ENCODE measurements around the gene PTGES.

Gene PTGES

DNA sequence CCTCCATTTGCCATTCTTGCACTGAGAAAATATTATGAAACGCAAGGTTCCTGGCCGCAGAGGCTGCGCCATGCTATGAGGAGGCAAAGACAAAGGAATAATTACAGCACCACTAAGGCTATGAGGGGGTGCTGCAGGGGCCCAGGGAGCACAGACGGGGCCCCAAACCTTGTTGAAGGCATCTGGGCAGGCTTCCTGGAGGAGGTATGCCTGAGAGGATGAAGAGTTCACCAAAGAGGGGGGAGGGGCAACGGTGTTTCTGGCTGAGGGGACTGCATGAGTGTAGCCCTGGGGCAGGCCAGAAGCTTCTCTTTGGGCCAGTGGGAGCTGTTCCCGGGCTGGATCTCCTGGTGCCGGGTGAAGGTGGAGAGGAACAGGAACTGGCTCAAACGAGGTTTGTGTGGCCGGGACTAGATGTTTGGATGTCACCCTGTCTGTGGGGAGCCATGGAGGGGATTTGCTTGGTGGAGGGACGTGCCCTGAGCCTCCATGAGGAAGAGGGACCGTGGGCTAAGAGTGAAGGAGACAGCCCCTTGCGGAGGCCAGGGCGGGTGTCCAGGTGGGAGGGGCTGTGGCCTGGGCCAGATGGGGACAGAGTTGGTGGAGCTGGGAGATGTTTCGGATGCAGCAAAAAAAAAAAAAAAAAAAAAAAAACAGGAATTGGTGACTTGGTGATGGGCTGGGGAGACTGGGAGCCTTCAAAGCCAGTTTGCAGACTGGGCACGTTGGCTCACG lies 28.2 kb downstream of the PTGES start:
- peaks cover 2% of the 10 kb centered on the region for H3K4me1 Mint-ChIP-seq
- ATAC-seq = no peak
- H3K27me3 Mint-ChIP-seq = peaks cover 19% of the 10 kb centered on the region
- H3K27ac Mint-ChIP-seq = no peak overlapping the region
- no peak overlapping the region for H3K4me3 Mint-ChIP-seq
- DNase-seq = no peak
- H3K9me3 Mint-ChIP-seq = no peaks in the 10 kb centered on the region
- no peaks in the 10 kb centered on the region for H3K36me3 Mint-ChIP-seq (ENCODE audit: low read depth)

DNA sequence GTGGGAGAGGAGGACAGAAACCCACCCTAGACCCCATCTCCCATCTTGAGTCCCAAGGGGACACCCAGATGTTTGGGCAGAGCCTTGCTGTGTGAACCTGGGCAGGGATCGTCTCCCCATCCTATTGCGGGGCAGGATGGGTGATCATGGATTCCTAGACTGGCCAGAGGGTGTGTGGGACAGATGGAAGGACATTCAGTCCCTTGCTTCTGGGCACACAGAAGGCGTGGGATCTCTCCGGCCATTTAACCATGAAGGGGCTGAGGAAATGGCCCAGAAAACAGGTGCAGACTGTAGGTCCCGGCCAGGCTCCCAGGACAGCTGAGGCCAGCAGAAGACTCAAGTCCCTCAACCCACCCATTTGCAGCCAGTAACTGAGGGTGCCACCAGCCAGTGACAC lies 29.9 kb downstream of the PTGES start:
- H3K27ac Mint-ChIP-seq = no peak overlapping the region
- H3K9me3 Mint-ChIP-seq = no peaks in the 10 kb centered on the region
- DNase-seq (no peak), ATAC-seq (no peak)
- H3K27me3 Mint-ChIP-seq = peaks cover 15% of the 10 kb centered on the region
- H3K4me3 Mint-ChIP-seq = no peak overlapping the region
- peaks cover 2% of the 10 kb centered on the region for H3K4me1 Mint-ChIP-seq
- no peaks in the 10 kb centered on the region for H3K36me3 Mint-ChIP-seq (ENCODE audit: low read depth)

DNA sequence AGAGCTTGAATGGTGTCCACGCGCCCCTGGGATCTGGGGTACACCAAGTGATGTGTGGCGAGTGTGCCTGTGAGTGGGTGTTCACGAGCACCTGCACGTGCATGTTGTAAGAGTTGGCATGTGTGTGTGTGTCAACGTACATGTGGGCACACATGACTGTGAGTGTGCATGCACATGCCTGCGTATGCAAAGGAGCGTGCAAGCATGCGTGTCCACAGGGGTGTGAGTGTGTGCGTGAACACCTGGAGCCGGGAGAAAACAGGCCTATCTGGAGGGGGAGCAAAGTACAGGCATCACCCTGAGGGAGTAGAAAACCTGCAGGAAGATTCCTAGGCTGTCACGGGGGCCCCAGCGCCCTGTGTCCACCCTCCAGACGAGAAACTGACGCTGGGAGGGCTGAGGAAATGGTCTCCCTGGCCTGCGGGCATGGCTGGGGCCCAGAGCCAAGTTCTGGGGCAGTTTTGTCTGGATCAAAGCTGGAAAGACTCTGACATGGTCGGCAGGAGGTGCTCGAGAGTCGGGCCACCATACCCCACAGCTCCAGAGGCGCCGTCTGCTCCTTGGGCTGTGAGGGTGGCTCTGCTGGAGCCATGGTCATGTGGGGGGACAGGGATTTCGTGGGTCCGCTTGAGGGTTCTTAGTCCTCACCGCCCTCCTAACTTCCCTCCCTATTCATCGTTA lies 31.8 kb downstream of the PTGES start:
- peaks cover 14% of the 10 kb centered on the region for H3K27me3 Mint-ChIP-seq
- no peaks in the 10 kb centered on the region for H3K36me3 Mint-ChIP-seq (ENCODE audit: low read depth)
- no peaks in the 10 kb centered on the region for H3K9me3 Mint-ChIP-seq
- ATAC-seq = no peak
- H3K27ac Mint-ChIP-seq = no peak overlapping the region
- no peak for DNase-seq
- no peaks in the 10 kb centered on the region for H3K4me1 Mint-ChIP-seq
- H3K4me3 Mint-ChIP-seq = no peak overlapping the region

DNA sequence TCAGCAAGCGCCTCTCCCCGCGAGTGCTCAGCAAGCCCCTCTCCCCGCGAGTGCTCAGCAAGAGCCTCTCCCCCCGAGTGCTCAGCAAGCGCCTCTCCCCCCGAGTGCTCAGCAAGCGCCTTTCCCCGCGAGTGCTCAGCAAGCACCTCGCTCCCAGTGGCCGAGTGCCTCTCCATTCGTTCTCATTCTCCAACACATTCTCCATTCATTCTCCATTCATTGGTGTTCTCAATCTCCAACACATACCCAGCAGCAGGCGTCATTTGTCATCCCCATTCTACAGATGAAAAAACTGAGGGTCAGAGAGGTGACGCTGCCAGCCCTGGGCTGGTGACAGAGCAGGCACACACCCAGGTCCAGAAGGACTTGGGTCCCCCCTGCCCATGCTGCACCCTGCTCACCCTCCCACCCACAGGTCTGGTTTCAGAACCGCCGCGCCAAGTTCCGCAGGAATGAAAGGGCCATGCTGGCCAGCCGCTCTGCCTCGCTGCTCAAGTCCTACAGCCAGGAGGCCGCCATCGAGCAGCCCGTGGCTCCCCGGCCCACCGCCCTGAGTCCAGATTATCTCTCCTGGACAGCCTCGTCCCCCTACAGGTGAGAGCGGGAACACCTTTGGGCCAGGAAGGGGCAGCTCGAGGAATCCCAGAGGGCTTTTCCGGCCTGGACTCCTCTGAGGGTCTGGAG lies 32.5 kb downstream of the PTGES start:
- ATAC-seq (no peak), DNase-seq (no peak)
- Mint-ChIP-seq H3K27me3 (peaks cover 20% of the 10 kb centered on the region), H3K4me1 (no peaks in the 10 kb centered on the region), H3K27ac (no peak overlapping the region), H3K9me3 (no peaks in the 10 kb centered on the region), H3K36me3 (ENCODE audit: low read depth) (no peaks in the 10 kb centered on the region), H3K4me3 (no peak overlapping the region)

DNA sequence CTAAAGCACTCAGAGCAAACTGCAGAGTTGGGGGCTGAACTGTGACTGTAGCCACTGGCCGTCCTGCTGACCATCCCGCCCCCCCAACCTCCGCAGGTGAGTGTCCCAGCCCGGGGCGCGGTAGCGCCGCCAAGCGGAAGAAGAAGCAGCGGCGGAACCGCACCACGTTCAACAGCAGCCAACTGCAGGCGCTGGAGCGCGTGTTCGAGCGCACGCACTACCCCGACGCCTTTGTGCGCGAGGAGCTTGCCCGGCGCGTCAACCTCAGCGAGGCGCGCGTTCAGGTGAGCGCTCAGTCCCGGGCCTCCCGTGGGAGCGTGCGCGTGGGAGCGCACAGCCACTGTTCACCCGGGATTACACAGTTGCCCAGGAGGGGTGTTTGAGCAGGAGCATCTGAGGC lies 33.7 kb downstream of the PTGES start:
- Mint-ChIP-seq H3K4me1 (no peaks in the 10 kb centered on the region), H3K36me3 (ENCODE audit: low read depth) (no peaks in the 10 kb centered on the region), H3K9me3 (no peaks in the 10 kb centered on the region), H3K27ac (no peak overlapping the region), H3K27me3 (peaks cover 20% of the 10 kb centered on the region), H3K4me3 (no peak overlapping the region)
- ATAC-seq (no peak), DNase-seq (no peak)

- Mint-ChIP-seq H3K4me1 (no peaks in the 10 kb centered on the region), H3K4me3 (no peak overlapping the region), H3K9me3 (no peaks in the 10 kb centered on the region), H3K27me3 (peaks cover 20% of the 10 kb centered on the region), H3K36me3 (ENCODE audit: low read depth) (no peaks in the 10 kb centered on the region), H3K27ac (no peak overlapping the region)
- ATAC-seq (no peak), DNase-seq (no peak)
These were observed 34.2 kb downstream of the PTGES start for GRCh38 chr9:129718647-129719046.

GRCh38 chr9:129717991-129718390 lies 34.9 kb downstream of the PTGES start:
- Mint-ChIP-seq H3K36me3 (ENCODE audit: low read depth) (no peaks in the 10 kb centered on the region), H3K9me3 (no peaks in the 10 kb centered on the region), H3K27me3 (peaks cover 23% of the 10 kb centered on the region), H3K27ac (no peak overlapping the region), H3K4me1 (peaks cover 2% of the 10 kb centered on the region), H3K4me3 (no peak overlapping the region)
- ATAC-seq (no peak), DNase-seq (no peak)

- Mint-ChIP-seq H3K4me3 (no peak overlapping the region), H3K36me3 (ENCODE audit: low read depth) (no peaks in the 10 kb centered on the region), H3K27me3 (peaks cover 26% of the 10 kb centered on the region), H3K27ac (no peak overlapping the region), H3K4me1 (peaks cover 20% of the 10 kb centered on the region), H3K9me3 (no peaks in the 10 kb centered on the region)
- DNase-seq (no peak), ATAC-seq (no peak)
These were observed 36.8 kb downstream of the PTGES start for GRCh38 chr9:129716091-129716490.

GRCh38 chr9:129714511-129715061 lies 38.3 kb downstream of the PTGES start:
- Mint-ChIP-seq H3K27ac (no peak overlapping the region), H3K27me3 (peaks cover 17% of the 10 kb centered on the region), H3K9me3 (no peaks in the 10 kb centered on the region), H3K36me3 (ENCODE audit: low read depth) (no peaks in the 10 kb centered on the region), H3K4me3 (no peak overlapping the region), H3K4me1 (peaks cover 24% of the 10 kb centered on the region)
- DNase-seq (no peak), ATAC-seq (no peak)

GRCh38 chr9:129713402-129713679 lies 39.5 kb downstream of the PTGES start:
- ATAC-seq = no peak
- no peak overlapping the region for H3K4me3 Mint-ChIP-seq
- peaks cover 17% of the 10 kb centered on the region for H3K27me3 Mint-ChIP-seq
- H3K9me3 Mint-ChIP-seq = no peaks in the 10 kb centered on the region
- no peak overlapping the region for H3K27ac Mint-ChIP-seq
- DNase-seq = no peak
- H3K36me3 Mint-ChIP-seq (ENCODE audit: low read depth) = no peaks in the 10 kb centered on the region
- peaks cover 24% of the 10 kb centered on the region for H3K4me1 Mint-ChIP-seq

DNA sequence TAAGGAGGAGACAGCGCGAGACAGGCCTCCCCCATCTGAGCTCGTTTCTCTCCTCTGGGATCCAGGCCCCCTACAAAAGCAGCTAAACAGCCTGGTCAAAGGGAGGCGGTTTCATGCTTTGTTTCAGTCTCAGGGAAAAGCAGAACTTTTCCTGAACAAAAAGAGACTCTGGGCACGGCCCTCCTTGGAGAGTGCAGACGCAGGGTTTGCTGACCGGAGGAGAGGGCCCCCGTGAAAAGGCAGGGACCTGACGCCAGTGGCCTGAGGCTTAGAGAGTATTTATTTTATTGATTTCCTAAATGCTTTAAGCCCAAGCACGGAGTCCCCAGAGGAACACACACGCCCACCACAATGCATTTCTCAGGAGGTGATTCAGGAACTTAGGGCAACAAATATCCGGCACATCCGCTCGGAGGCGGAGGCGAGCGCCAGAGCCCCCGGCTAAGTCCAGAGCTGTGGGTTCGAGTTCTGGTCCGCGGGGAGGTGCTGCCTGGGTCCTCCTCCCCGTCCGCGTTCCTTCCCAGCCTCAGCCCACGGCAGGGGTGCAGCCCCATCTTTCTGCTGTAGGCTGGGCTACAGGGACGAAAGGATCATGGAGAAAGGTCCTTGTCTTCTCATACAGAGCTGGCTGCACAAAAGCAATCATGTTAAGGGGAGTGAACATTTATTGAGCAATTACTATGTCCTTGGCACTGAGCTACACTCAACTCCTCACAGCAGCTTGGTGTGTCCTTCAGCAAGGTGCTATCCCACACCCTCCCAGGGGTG lies 40.0 kb downstream of the PTGES start:
- no peaks in the 10 kb centered on the region for H3K9me3 Mint-ChIP-seq
- DNase-seq (peak; percentile 17), ATAC-seq (no peak)
- no peak overlapping the region for H3K27ac Mint-ChIP-seq
- peaks cover 24% of the 10 kb centered on the region for H3K4me1 Mint-ChIP-seq
- peaks cover 17% of the 10 kb centered on the region for H3K27me3 Mint-ChIP-seq
- H3K4me3 Mint-ChIP-seq = no peak overlapping the region
- H3K36me3 Mint-ChIP-seq (ENCODE audit: low read depth) = no peaks in the 10 kb centered on the region

DNA sequence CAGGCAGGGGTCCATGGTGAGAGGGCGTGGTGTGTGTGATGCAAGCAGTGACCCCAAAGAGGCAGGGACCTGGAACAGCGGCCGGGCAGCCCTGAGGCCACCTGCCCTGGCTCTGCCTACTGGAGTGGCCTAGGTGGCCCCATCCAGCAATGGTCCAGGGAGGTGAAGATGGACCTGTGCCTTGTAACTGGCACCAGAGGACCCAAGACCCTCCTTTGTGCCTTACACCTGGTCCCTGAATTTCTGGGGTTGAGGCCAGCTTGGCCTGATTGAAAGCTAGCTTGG lies 42.7 kb downstream of the PTGES start:
- DNase-seq (no peak), ATAC-seq (no peak)
- peaks cover 24% of the 10 kb centered on the region for H3K4me1 Mint-ChIP-seq
- no peaks in the 10 kb centered on the region for H3K36me3 Mint-ChIP-seq (ENCODE audit: low read depth)
- no peaks in the 10 kb centered on the region for H3K9me3 Mint-ChIP-seq
- no peak overlapping the region for H3K27ac Mint-ChIP-seq
- no peak overlapping the region for H3K4me3 Mint-ChIP-seq
- peaks cover 8% of the 10 kb centered on the region for H3K27me3 Mint-ChIP-seq

- Mint-ChIP-seq H3K27me3 (peaks cover 7% of the 10 kb centered on the region), H3K4me3 (no peak overlapping the region), H3K4me1 (peaks cover 24% of the 10 kb centered on the region), H3K36me3 (ENCODE audit: low read depth) (no peaks in the 10 kb centered on the region), H3K27ac (no peak overlapping the region), H3K9me3 (no peaks in the 10 kb centered on the region)
- DNase-seq (no peak), ATAC-seq (no peak)
These were observed 43.2 kb downstream of the PTGES start for GRCh38 chr9:129709438-129710168.

- DNase-seq (no peak), ATAC-seq (no peak)
- Mint-ChIP-seq H3K36me3 (ENCODE audit: low read depth) (no peaks in the 10 kb centered on the region), H3K4me3 (no peak overlapping the region), H3K9me3 (no peaks in the 10 kb centered on the region), H3K4me1 (peaks cover 24% of the 10 kb centered on the region), H3K27ac (no peak overlapping the region), H3K27me3 (peaks cover 7% of the 10 kb centered on the region)
These were observed 44.0 kb downstream of the PTGES start for GRCh38 chr9:129708793-129709192.

Measured in activated naive CD8-positive, alpha-beta T cell treated with anti-CD3 and anti-CD28 coated beads, Interleukin-2, amount 50 U/mL, for 24 hours (primary cell).